Measurements from ENCODE around the gene PARD3.

- TF ChIP-seq HOXA7 (CRISPR knock-in tag; IDR thresholded peaks at IDR 0.05), result no peak
- no peak for TF ChIP-seq CTCF (IDR thresholded peaks at IDR 0.05)
- no peak for TF ChIP-seq MYC (IDR thresholded peaks at IDR 0.05; ENCODE audit: borderline replicate concordance, low read length)
- no peak for TF ChIP-seq ESRRA (IDR thresholded peaks at IDR 0.05; ENCODE audit: borderline replicate concordance, low read length)
- TF ChIP-seq CHD4 (IDR thresholded peaks at IDR 0.05; ENCODE audit: borderline replicate concordance), result no peak
- TF ChIP-seq CEBPB (IDR thresholded peaks at IDR 0.05), result no peak
- TF ChIP-seq USF2 (IDR thresholded peaks at IDR 0.05), result no peak
- TF ChIP-seq, protein P1, sequence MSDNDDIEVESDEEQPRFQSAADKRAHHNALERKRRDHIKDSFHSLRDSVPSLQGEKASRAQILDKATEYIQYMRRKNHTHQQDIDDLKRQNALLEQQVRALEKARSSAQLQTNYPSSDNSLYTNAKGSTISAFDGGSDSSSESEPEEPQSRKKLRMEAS (IDR thresholded peaks at IDR 0.05), result no peak
- no peak for TF ChIP-seq CHD2 (IDR thresholded peaks at IDR 0.05; ENCODE audit: low read length, partially characterized antibody)
Observed at GRCh38 chr10:34119456-34119855, 695.6 kb downstream of the PARD3 start.

Measured in A549 (cell line).